GM12878 (cell line): ENCODE results near the gene HLTF. TPM values are rescaled to one million over a fixed set of nuclear protein-coding genes. Genes with fewer than 3 reads are reported as not detected.

Source experiments
- CBX5 ChIP-seq: sonication (generic); IDR thresholded peaks from 2 replicates; pipeline ENCODE4 v1.6.1; 2016; ENCODE audit warnings: low read depth, moderate library complexity, mild to moderate bottlenecking, inconsistent platforms
- TCF12 ChIP-seq: IDR thresholded peaks from 2 replicates; pipeline ENCODE4 v1.6.1; 2011; ENCODE audit warnings: low read depth, mild to moderate bottlenecking, low read length
- polyA plus RNA-seq, 11 experiments: library from polyadenylated mRNA; depleted of rRNA in 4 of 11; unstranded in 6 of 11; stranded (reverse) in 5 of 11; fragments of >200 nt; fragmentation: Nextera tagmentation in 4 of 11; fragmentation: Illumina TruSeq in 1 of 11; extraction: Ambion mirVana in 4 of 11; extraction: Trizol in 1 of 11; gene quantifications; 1 replicate in 1 of 11; 2 replicates in 10 of 11; pipeline versions ENCODE4 v1.2.1 to v1.2.3, GENCODE V29; 2011 to 2016; ENCODE audit warnings: inconsistent platforms in 2 of 11, missing spikeins in 2 of 11, low read depth in 1 of 11
- total RNA-seq, 4 experiments: library from RNA; depleted of rRNA in 3 of 4; stranded (reverse); fragments of >200 nt in 3 of 4; fragmentation: Illumina TruSeq in 1 of 4; extraction: Trizol in 1 of 4; gene quantifications; 2 replicates each; pipeline versions ENCODE4 v1.2.1 to v1.2.3, GENCODE V29; 2013 to 2021
- TF ChIP-seq, protein P1 (sequence below): IDR thresholded peaks from 2 replicates; pipeline ENCODE4 v1.6.1; 2012; ENCODE audit warnings: improper control_type of control experiment, low read depth, low read length; ENCODE audit not compliant: insufficient replicate concordance
- TF ChIP-seq, protein P2 (sequence below): fragments of 450-650 bp; IDR thresholded peaks from 2 replicates; pipeline ENCODE4 v1.6.1; 2018; ENCODE audit warnings: mild to moderate bottlenecking, low read depth, moderate library complexity; ENCODE audit not compliant: partially characterized antibody
- TF ChIP-seq, protein P3 (sequence below): IDR thresholded peaks from 2 replicates; pipeline ENCODE4 v1.6.1; 2011; ENCODE audit warnings: mild to moderate bottlenecking, low read depth, low read length, moderate library complexity; ENCODE audit not compliant: insufficient replicate concordance

HLTF gene
- total and polyA plus RNA-seq, 10 of the 15 experiments (the other 5 are each of a cell fraction or from before 2014, with no cell fraction given) = 13.7 to 50.4 (median 31.7) TPM

DNA sequence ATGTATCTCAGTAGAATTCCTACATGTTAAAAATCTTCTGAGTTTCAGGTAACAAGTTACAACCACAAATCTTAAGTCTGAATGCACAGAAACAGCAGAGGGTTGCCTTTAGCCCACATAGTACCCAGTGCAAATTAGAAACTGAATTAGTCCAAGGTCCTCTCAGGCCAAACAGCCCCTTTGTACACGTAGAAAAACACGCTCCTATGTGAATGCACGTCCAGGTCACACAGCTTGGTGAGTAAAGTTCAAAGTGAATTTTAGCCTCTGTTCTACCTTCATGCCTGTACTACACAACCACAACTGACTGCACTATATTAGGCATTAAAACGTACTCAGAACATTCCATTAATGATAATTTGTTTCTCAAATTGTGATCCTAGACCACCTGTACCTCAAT lies 48.6 kb downstream of the HLTF start (continued):
- TF ChIP-seq, protein P1, sequence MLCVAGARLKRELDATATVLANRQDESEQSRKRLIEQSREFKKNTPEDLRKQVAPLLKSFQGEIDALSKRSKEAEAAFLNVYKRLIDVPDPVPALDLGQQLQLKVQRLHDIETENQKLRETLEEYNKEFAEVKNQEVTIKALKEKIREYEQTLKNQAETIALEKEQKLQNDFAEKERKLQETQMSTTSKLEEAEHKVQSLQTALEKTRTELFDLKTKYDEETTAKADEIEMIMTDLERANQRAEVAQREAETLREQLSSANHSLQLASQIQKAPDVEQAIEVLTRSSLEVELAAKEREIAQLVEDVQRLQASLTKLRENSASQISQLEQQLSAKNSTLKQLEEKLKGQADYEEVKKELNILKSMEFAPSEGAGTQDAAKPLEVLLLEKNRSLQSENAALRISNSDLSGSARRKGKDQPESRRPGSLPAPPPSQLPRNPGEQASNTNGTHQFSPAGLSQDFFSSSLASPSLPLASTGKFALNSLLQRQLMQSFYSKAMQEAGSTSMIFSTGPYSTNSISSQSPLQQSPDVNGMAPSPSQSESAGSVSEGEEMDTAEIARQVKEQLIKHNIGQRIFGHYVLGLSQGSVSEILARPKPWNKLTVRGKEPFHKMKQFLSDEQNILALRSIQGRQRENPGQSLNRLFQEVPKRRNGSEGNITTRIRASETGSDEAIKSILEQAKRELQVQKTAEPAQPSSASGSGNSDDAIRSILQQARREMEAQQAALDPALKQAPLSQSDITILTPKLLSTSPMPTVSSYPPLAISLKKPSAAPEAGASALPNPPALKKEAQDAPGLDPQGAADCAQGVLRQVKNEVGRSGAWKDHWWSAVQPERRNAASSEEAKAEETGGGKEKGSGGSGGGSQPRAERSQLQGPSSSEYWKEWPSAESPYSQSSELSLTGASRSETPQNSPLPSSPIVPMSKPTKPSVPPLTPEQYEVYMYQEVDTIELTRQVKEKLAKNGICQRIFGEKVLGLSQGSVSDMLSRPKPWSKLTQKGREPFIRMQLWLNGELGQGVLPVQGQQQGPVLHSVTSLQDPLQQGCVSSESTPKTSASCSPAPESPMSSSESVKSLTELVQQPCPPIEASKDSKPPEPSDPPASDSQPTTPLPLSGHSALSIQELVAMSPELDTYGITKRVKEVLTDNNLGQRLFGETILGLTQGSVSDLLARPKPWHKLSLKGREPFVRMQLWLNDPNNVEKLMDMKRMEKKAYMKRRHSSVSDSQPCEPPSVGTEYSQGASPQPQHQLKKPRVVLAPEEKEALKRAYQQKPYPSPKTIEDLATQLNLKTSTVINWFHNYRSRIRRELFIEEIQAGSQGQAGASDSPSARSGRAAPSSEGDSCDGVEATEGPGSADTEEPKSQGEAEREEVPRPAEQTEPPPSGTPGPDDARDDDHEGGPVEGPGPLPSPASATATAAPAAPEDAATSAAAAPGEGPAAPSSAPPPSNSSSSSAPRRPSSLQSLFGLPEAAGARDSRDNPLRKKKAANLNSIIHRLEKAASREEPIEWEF = no peak
- TF ChIP-seq, protein P2, sequence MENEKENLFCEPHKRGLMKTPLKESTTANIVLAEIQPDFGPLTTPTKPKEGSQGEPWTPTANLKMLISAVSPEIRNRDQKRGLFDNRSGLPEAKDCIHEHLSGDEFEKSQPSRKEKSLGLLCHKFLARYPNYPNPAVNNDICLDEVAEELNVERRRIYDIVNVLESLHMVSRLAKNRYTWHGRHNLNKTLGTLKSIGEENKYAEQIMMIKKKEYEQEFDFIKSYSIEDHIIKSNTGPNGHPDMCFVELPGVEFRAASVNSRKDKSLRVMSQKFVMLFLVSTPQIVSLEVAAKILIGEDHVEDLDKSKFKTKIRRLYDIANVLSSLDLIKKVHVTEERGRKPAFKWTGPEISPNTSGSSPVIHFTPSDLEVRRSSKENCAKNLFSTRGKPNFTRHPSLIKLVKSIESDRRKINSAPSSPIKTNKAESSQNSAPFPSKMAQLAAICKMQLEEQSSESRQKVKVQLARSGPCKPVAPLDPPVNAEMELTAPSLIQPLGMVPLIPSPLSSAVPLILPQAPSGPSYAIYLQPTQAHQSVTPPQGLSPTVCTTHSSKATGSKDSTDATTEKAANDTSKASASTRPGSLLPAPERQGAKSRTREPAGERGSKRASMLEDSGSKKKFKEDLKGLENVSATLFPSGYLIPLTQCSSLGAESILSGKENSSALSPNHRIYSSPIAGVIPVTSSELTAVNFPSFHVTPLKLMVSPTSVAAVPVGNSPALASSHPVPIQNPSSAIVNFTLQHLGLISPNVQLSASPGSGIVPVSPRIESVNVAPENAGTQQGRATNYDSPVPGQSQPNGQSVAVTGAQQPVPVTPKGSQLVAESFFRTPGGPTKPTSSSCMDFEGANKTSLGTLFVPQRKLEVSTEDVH = no peak
- no peak for TF ChIP-seq TCF12
- TF ChIP-seq, protein P3, sequence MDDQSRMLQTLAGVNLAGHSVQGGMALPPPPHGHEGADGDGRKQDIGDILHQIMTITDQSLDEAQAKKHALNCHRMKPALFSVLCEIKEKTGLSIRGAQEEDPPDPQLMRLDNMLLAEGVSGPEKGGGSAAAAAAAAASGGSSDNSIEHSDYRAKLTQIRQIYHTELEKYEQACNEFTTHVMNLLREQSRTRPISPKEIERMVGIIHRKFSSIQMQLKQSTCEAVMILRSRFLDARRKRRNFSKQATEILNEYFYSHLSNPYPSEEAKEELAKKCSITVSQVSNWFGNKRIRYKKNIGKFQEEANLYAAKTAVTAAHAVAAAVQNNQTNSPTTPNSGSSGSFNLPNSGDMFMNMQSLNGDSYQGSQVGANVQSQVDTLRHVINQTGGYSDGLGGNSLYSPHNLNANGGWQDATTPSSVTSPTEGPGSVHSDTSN = no peak
- no peak for TF ChIP-seq CBX5
